ENCODE results near the gene PCGF3. TPM values are rescaled to one million over a fixed set of nuclear protein-coding genes. Genes with fewer than 3 reads are reported as not detected.

Gene PCGF3
- 66.9 TPM for total RNA-seq

GRCh38 chr4:705278-706082, at the start of gene PCGF3:
Gene PCGF3 (plus strand): TSS chr4:705832. CDS start chr4:733681, 27,849 bp downstream.

GRCh38 chr4:674172-675035, 31.2 kb upstream of the PCGF3 start, which contains the start of the genes ATP5ME and MYL5:
Gene ATP5ME (minus strand): TSS chr4:674276. CDS start chr4:674247, 29 bp downstream.
Gene MYL5 (plus strand): TSS chr4:674542. CDS start chr4:678027, 3,485 bp downstream.

DNA sequence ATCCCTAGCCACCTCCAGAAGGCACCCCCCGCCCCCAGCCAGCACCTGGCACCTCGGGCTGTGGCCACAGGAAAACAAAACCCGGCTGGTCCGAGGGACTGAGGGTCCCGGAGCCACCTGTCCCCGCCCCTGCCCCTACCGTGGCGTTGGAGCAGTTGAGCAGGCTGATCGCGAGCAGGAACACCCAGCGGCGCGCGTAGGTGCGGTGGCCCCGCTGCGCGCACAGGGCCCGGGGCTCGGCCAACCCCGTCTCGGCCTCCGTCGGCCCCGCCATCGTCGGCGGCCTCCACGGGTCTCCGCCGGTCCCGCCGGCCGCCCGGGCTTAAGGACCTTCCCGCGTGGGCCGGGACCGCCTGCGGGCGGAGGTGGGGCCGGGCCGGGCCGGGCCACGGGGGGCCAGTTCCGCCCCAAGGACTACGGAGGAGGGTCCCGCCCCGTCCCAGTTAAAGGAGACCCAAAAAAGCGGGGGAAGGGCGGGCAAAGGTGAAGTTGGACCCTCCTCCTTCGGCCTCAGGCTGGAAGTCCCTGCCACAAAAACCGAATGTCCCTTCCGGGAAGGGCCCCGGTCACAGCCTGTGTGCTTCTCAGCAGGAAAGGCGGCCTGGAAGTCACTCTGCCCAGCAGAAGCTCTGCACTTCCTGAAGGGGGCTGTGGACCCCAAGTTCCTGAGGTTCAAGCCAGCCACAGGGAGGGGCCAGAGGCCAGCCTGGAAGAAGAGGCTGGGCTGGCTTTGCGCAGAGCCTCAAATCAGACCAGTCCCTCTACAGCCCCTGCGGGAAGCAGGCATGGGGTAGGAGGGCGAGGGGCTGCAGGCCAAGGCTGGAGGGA, 16.6 kb upstream of the PCGF3 start, which contains the start of gene SLC49A3:
Gene SLC49A3, minus strand, starts transcription at position 298 of the 828 bp plus-strand sequence. Its CDS starts 24 bp downstream, at position 274.

Other genes with a start within 250 kb of the PCGF3 start
- 45.4 TPM for gene ZNF721, start 206.7 kb upstream of the PCGF3 start, total RNA-seq
- 36.7 TPM for gene PIGG, start 206.6 kb upstream of the PCGF3 start, total RNA-seq
- 13.1 TPM for gene TMEM271, start 129.5 kb upstream of the PCGF3 start, total RNA-seq
- 9.2 TPM for gene PDE6B, start 80.3 kb upstream of the PCGF3 start, total RNA-seq
- 128 TPM for gene ATP5ME, start 31.6 kb upstream of the PCGF3 start, total RNA-seq
- 11.8 TPM for gene MYL5, start 31.3 kb upstream of the PCGF3 start, total RNA-seq
- 0.92 TPM for gene SLC49A3, start 16.7 kb upstream of the PCGF3 start, total RNA-seq
- gene CPLX1, start 120.3 kb downstream of the PCGF3 start, total RNA-seq = 3.5 TPM
- gene GAK, start 226.5 kb downstream of the PCGF3 start, total RNA-seq = 46.8 TPM
- 26.1 TPM for gene TMEM175, start 226.6 kb downstream of the PCGF3 start, total RNA-seq

All from diencephalon (tissue), 1 donor.